Stimulated activated CD4-positive, alpha-beta T cell treated with anti-CD3 and anti-CD28 coated beads, TNF-alpha, amount 100 ng/mL, for 1 hour (primary cell): ENCODE results near the gene TRAK2.
"Not testable (repeated sequence)": the region's sequence is repeated elsewhere in the genome, so short reads cannot be mapped to it uniquely, and the experiment has no call there.

Experiments used
- DNase-seq, 3 donors: peaks; one replicate each; pipeline ENCODE4 v3.0.0-alpha.2; 2020; ENCODE audit warnings: low read depth in 3 of 3, low spot score in 1 of 3

TRAK2 gene

DNA sequence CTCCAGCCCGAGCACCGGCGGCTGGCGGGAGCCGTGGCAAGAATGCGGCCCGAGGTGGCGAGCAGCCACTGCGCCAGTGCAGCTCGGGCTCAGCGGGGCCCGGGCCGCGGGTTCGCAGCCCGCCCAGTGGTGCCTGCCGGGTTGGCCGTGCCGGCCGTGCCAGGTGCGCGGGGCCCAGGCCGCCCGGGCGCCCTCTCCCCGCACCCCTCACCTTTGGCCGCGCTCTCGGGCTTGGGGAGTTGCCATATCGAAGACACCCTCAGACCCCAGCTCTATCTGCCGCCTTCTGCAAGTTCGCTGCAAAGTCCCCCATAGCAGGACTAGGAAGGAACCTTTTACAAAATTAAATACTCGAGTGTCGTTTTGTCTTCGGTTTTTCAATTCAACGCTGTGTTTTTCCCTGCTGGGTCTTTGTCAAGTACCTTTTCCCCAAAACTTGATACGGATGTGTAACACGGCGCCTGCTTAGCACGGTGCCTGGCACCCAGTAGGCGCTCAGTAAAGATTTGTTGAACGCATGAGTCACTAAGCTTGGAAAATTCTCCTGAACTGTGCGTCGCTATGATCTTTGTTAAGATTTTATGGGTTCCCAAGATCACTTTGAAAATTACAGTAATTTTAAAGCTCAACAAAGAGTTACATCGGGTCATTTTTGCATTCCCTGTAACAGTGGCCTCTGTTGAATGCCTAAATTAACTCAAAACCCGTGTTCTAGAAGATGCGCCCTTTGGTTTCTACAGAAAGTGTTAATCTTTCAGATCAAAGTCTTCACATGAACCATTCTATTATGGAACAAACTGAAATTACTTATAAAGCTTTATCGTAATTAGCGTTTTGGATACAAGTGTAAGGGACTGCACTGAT, 1.0 kb upstream of the TRAK2 start:
- no peak for DNase-seq

DNA sequence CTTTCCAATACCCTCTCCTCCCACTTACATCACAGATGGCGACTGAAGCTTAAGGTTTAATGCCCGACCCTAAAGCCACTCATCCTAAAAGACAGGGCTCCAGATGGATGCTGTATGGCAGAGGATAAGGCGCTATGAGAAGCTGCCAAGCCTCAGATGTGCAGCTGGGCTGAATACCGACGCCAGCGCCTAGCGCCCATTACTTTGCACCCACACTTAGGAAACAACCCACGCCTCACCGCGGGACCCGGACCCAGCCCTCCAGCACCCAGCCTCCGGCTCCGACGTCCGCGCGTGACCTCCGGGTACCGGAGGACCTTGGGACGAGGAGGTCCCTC, 335 bp downstream of the TRAK2 start:
- no peak for DNase-seq

DNA sequence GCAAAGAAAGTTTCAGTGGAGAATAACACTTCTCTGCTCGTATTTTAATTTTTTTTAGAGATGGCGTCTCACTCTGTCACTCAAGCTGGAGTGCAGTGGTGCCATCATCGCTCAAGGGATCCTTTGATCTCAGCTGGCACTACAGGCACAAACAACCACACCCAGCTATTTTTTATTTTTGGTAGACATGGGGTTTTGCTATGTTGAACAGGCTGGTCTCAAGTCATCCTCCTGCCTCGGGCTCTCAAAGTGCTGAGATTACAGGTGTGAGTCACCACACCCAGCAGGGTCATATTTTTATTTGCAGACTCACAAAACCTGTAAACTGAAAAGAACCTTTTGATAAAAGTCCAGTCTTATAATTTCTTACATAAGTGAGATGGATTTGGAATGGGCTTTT, 2.6 kb downstream of the TRAK2 start:
- DNase-seq, result no peak

- no peak for DNase-seq
Observed at GRCh38 chr2:201448061-201448460, 3.2 kb downstream of the TRAK2 start.

DNA sequence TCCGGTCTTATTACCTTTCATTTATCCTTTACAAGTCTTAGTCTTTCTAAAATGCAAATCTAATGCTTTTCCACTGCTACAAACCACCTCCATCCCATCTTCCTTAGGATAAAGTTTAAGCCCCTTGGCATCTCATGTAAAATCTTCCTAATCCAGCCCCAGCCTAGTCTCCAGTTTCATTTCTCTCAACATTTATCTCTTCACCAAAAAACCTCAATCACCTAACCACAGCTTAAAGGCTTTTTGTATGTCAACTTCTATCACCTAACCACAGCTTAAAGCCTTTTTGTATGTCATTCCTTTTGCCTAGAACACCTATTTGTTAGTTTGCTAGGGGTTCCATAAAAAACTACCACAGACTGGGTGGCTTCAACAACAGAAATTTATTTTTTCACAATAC, 4.2 kb downstream of the TRAK2 start:
- no peak for DNase-seq

GRCh38 chr2:201444746-201445465, 6.4 kb downstream of the TRAK2 start:
- DNase-seq, result no peak

DNA sequence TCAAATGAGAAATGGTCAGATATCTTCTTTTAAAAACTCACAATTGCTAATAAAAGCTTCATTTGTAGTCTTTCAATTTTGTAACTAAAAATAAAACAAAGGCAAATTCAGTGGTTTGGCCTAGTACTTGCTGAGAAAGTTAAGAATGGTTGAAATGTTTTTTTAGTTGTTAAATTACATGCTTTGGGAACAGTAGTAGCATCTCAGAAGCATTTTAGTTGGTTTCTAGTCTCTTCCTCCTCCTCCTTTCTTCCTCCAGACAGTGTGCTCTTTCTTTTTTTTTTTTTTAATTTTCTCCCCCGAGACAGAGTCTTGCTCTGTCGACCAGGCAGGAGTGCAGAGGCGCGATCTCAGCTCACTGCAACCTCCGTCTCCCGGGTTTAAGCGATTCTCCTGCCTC, 9.8 kb downstream of the TRAK2 start:
- no peak for DNase-seq

DNA sequence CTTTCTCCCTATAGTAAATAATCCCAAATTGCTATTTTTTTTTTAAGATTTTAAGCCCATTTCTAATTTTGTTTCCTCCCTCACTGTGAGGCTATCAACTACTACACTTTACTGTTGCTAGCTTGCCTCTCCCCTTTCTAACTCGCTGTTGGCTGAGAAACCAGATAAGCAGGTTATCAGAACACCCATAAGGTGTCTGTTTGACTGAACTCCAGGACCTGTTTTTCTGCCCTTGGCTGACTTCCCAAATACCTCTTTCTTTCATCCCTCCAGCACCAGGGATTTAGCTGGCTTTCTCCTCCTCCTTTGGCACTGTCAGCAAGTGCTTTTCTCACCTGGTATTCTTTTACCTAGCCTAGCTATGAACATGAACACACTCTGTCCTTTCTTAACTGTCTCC, 11.1 kb downstream of the TRAK2 start:
- DNase-seq, result no peak

DNA sequence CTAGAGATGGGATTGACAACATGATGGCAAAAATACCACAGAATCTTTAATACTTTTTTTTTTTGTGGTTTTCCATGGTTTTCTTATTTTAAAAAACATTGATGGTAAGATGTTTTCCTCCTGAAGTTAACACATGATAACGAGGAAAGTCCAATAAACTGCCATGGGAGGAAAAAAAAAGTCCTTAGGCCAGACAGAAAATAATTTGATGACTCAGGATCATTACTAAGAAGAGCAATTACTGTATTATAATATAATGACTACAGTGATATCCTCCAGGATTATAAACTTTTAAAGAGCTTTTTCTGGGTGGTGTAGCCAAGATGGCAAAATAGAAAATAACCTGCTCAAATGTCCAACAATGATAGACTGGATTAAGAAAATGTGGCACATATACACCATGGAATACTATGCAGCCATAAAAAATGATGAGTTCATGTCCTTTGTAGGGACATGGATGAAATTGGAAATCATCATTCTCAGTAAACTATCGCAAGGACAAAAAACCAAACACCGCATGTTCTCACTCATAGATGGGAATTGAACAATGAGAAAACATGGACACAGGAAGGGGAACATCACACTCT, 11.8 kb downstream of the TRAK2 start:
- not testable (repeated sequence) for DNase-seq

- DNase-seq, result no peak
Observed at GRCh38 chr2:201436141-201436540, 15.1 kb downstream of the TRAK2 start.

- DNase-seq, result no peak
Observed at GRCh38 chr2:201433394-201433995, 17.8 kb downstream of the TRAK2 start.

GRCh38 chr2:201432621-201433393, 18.5 kb downstream of the TRAK2 start:
- no peak for DNase-seq

DNA sequence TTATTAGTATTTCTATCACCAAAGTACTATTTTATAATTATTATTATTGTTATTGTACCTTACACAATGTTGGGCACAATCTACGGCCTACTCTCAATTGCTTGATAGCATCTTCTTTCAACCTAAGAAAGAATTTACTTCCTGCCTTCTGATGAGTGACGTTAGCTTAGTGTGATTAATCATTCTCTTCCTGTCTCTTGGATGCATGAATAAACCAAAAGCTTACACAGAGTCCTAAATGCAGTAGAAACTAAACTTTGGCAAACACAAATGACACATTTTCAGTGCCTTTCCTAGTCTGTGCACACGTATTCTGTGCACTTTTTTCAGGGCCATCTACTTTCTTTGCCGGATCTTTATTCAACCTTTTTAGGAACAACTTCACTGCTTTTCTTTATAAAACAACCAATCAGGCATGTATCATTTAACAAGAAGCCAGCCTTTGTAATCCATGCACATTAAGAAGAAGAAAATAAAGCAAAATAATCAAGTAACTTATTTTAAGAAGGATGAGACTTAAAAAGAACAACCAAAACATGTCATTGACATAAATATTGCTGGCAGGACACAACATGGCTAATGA, 19.1 kb downstream of the TRAK2 start:
- no peak for DNase-seq

DNA sequence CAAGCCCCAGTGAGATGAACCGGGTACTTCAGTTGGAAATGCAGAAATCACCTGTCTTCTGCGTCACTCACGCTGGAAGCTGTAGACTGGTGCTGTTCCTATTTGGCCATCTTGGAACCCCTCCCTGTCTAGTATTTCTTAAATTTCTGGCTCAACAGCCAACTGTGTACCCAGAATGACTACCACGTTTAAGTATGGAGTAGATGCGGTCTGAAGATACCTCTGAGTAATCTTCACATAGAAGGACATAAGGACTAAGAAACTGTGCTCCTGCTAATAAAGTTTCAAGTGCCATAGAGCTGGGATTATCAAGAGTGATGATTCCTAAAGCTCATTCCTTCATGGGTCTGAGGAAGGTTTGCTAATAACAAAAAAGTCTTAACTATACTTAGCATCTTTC, 20.4 kb downstream of the TRAK2 start:
- no peak for DNase-seq

- not testable (repeated sequence) for DNase-seq
Observed at GRCh38 chr2:201430322-201430721, 20.9 kb downstream of the TRAK2 start.

- DNase-seq, result not testable (repeated sequence)
Observed at GRCh38 chr2:201429835-201430234, 21.4 kb downstream of the TRAK2 start.

- not testable (repeated sequence) for DNase-seq
Observed at GRCh38 chr2:201428366-201428765, 22.9 kb downstream of the TRAK2 start.

GRCh38 chr2:201425952-201426351, 25.3 kb downstream of the TRAK2 start:
- DNase-seq, result no peak

DNA sequence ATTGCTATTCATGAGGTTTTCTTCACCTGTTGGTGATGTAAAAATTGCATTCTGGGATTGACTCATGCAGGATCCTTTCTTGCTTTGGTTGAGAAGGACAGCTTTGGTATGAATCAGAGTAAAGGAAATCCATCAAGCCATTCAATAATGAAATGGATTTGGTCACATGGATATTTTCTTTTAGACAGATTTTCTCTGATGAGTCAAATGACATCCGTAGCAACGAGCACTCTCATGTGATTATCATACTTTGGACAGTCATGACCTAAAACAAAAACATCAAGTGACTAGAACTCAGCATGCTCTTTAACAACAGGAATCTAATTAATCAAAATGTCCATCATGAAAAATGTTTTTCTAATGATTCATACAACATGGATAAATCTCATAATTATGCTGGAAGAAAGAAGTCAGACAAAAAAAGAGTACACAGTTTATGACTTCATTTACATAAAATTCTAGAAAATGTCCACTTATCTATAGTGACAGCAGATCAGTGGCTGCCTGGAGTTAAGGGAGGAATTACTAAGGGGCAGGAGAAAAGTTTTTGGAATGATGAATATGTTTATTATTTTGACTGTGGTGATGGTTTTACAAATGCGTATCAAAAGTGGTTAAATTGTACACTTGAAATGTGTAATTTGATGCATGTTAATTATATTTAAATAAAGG, 30.7 kb downstream of the TRAK2 start:
- DNase-seq, result no peak

DNA sequence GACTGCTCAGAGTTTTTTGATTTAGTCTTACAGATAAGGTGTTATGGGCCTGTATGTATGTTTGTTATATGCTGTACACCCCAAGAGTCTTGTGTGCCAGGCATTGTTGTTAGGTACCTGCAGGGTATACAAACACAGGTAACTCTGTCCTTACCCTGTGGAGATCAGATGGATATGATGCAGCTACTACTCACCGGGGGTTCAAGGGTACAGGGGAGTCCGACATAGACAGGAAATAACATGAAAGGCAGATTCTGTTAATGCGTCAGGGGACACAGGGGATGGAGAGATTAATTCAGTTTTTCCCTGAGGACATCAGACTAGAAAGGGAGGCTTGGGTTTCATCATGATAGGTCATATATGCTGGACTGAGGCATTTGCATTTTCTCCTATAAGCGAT, 31.3 kb downstream of the TRAK2 start:
- DNase-seq, result no peak
